Measurements from ENCODE around the gene RNF181. TPM values are rescaled to one million over a fixed set of nuclear protein-coding genes. Genes with fewer than 3 reads are reported as not detected.

The RNF181 gene
- total RNA-seq, 2 experiments from 2014 or later = 97.8 to 179 TPM

DNA sequence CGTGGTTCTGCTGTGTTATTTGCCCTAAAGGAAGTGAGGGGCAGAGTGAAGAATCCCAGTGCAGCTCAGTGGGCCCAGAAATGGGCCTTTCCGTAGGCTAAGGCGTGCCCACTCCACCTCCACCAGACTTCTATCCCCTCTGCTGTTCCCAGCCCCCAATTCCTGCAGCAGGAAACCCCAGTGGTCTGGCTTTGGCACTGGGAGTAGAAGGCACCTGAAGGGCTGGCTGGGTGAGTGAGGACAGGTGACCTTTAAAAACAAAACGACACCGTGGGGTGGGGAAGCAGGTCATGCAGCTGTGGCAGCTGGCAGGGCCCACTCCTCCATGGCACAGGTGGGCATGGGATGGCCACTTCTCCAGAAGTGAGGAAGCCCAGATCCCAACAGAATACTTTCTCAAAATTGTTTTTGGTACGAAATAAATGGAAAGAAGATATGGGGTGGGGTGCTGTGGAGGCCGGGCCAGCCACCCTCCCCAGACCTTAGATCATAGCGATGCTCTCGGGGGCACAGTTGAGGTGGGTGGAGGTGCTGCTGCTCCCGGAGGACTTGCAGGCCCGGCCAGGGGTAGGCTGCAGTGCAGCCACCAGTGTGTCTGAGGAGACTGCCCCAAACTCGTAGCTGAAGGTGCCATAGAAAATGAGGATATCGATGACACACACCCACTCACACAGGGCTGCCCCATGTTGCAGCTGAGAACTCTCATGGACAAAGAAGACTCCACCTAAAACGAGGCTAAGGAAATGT, 3.2 kb downstream of the RNF181 start:
- H2AFZ ChIP-seq (ENCODE audit: low read length) = no peak overlapping the region
- H4K20me1 ChIP-seq (ENCODE audit: insufficient read depth, low read length) = no peaks in the 10 kb centered on the region
- no peaks in the 10 kb centered on the region for H3K9me2 ChIP-seq (ENCODE audit: insufficient read depth, low read length)
- H3K79me2 ChIP-seq (ENCODE audit: insufficient read depth, low read depth, low read length) = peaks cover 12% of the 10 kb centered on the region; the same call in 1 of the 2 replicates
- no peak for TF ChIP-seq EZH2phosphoT487 (IDR thresholded peaks at IDR 0.05; ENCODE audit: borderline replicate concordance, low read depth, low read length)
- TF ChIP-seq, protein P1, sequence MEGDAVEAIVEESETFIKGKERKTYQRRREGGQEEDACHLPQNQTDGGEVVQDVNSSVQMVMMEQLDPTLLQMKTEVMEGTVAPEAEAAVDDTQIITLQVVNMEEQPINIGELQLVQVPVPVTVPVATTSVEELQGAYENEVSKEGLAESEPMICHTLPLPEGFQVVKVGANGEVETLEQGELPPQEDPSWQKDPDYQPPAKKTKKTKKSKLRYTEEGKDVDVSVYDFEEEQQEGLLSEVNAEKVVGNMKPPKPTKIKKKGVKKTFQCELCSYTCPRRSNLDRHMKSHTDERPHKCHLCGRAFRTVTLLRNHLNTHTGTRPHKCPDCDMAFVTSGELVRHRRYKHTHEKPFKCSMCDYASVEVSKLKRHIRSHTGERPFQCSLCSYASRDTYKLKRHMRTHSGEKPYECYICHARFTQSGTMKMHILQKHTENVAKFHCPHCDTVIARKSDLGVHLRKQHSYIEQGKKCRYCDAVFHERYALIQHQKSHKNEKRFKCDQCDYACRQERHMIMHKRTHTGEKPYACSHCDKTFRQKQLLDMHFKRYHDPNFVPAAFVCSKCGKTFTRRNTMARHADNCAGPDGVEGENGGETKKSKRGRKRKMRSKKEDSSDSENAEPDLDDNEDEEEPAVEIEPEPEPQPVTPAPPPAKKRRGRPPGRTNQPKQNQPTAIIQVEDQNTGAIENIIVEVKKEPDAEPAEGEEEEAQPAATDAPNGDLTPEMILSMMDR (conservative IDR thresholded peaks at IDR 0.05; ENCODE audit: low read length) = no peak
- intact Hi-C loops (cut with micrococcal nuclease; ENCODE audit: unreplicated experiment) = no loop called here
- H3K27ac ChIP-seq (ENCODE audit: low read depth, low read length, poor library complexity, severe bottlenecking) = no peak overlapping the region
- H3K4me3 ChIP-seq (ENCODE audit: low read depth, low read length, poor library complexity, severe bottlenecking) = no peak overlapping the region
- H3K9me3 ChIP-seq (ENCODE audit: low read length) = no peaks in the 10 kb centered on the region
- no peak for DNase-seq (ENCODE audit: low spot score)
- BruUV-seq (replicated peaks) = no TSS peak
- peaks cover 8% of the 10 kb centered on the region; the same call in 1 of the 2 replicates for H3K36me3 ChIP-seq (ENCODE audit: insufficient read depth, low read length)
- CTCF ChIA-PET (ENCODE audit: unreplicated experiment) = no interaction called here
- POLR2A ChIA-PET = no interaction called here
- H3K4me1 ChIP-seq (ENCODE audit: insufficient read depth, low read length, poor library complexity, severe bottlenecking) = peaks cover 31% of the 10 kb centered on the region
- H3K4me2 ChIP-seq (ENCODE audit: low read length) = peak overlapping the region; percentile 21; the same call in 1 of the 2 replicates

DNA sequence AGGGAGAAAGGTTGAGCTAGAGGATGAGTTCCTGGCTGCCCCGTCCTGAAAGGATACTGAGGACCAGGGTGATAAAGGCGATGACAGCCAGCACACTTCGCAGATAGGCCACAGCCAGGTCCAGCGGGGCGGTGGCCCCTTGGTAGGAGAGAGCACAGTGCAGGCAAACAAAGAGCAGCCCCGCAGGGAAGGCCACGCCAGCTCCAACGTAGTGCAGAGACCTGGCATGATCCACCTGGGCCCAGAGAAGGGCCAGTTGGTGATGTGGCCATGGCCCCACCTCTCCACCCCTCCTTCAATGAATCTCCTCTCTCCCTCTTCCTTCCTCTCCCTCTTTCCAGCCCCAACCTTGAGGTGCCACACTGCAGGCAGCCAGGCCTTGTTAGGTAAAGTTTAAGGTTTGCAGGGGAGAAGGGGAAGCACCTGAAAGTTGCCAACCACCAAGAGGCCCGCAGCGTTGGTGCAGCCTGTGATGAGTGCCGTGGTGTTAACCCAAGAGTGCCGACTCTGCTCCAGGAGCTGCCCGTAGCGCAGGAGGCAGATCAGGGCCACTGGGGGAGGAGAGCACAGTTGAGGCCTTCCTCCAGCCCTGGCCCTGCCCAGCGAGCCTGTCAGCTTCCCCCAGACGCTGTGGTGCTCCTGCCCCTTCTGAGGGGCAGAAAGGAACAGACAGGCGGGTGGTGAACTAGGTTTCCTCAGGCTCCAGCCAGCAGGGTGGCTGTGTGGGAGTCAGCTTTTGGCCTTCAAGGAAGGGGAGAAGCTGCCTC, 4.1 kb downstream of the RNF181 start:
- TF ChIP-seq, protein P1 (conservative IDR thresholded peaks at IDR 0.05; ENCODE audit: low read length) = no peak
- TF ChIP-seq EZH2phosphoT487 (IDR thresholded peaks at IDR 0.05; ENCODE audit: borderline replicate concordance, low read depth, low read length) = no peak

More for the DNA sequence above, 4.1 kb downstream of the RNF181 start:
- Histone ChIP-seq H2AFZ (ENCODE audit: low read length) (no peak overlapping the region), H3K9me3 (ENCODE audit: low read length) (no peaks in the 10 kb centered on the region), H3K79me2 (ENCODE audit: insufficient read depth, low read depth, low read length) (peaks cover 12% of the 10 kb centered on the region; the same call in 1 of the 2 replicates), H3K27ac (ENCODE audit: low read depth, low read length, poor library complexity, severe bottlenecking) (no peak overlapping the region), H3K36me3 (ENCODE audit: insufficient read depth, low read length) (peaks cover 8% of the 10 kb centered on the region; the same call in 1 of the 2 replicates), H3K4me3 (ENCODE audit: low read depth, low read length, poor library complexity, severe bottlenecking) (no peak overlapping the region), H3K4me1 (ENCODE audit: insufficient read depth, low read length, poor library complexity, severe bottlenecking) (peaks cover 29% of the 10 kb centered on the region), H3K4me2 (ENCODE audit: low read length) (no peak overlapping the region), H4K20me1 (ENCODE audit: insufficient read depth, low read length) (no peaks in the 10 kb centered on the region; the same call in 1 of the 2 replicates), H3K9me2 (ENCODE audit: insufficient read depth, low read length) (no peaks in the 10 kb centered on the region)
- intact Hi-C loops (cut with micrococcal nuclease; ENCODE audit: unreplicated experiment) = no loop called here
- ChIA-PET POLR2A (no interaction called here), CTCF (ENCODE audit: unreplicated experiment) (no interaction called here)
- BruUV-seq (replicated peaks) = no TSS peak
- DNase-seq (ENCODE audit: low spot score) = no peak
